HepG2 (cell line): ENCODE results near the gene ICAM3. TPM values are rescaled to one million over a fixed set of nuclear protein-coding genes. Genes with fewer than 3 reads are reported as not detected.

Experiments
- AGO1 ChIP-seq: fragments of 200-400 bp; formaldehyde crosslinking; IDR thresholded peaks from 2 replicates; pipeline ENCODE4 v1.6.1; 2017; ENCODE audit warnings: mild to moderate bottlenecking, low read depth, low read length, moderate library complexity; ENCODE audit not compliant: poor library complexity, severe bottlenecking
- CC2D1A ChIP-seq: sonication (generic); formaldehyde crosslinking; IDR thresholded peaks from 2 replicates; pipeline ENCODE4 v1.8.1; 2023; ENCODE audit warnings: mild to moderate bottlenecking, missing genetic modification reagents
- FOXC1 ChIP-seq: sonication (generic); formaldehyde crosslinking; IDR thresholded peaks from 2 replicates; pipeline ENCODE4 v1.8.0; 2022; ENCODE audit warnings: mild to moderate bottlenecking, missing genetic modification reagents, borderline replicate concordance
- GATAD2A ChIP-seq: IDR thresholded peaks from 2 replicates; pipeline ENCODE4 v1.6.1; 2016
- HNRNPUL1 ChIP-seq: fragments of 200-400 bp; formaldehyde crosslinking; IDR thresholded peaks from 2 replicates; pipeline ENCODE4 v1.6.1; 2017; ENCODE audit warnings: low read depth, mild to moderate bottlenecking, low read length, moderate library complexity
- NR2F1 ChIP-seq, 2 experiments: fragments of 450-650 bp in 1 of 2; formaldehyde crosslinking in 1 of 2; IDR thresholded peaks; 2 replicates each; pipeline versions ENCODE4 v1.5.0 to v1.6.1; 2016 to 2020; ENCODE audit warnings: mild to moderate bottlenecking in 1 of 2, missing compliant biosample characterization in 1 of 2, missing genetic modification reagents in 1 of 2, moderate library complexity in 1 of 2
- NR3C1 ChIP-seq: sonication (generic); formaldehyde crosslinking; IDR thresholded peaks from 2 replicates; pipeline ENCODE4 v1.4.0; 2020; ENCODE audit warnings: missing genetic modification reagents
- RBAK ChIP-seq: sonication (generic); formaldehyde crosslinking; IDR thresholded peaks from 2 replicates; pipeline ENCODE4 v1.5.1; 2020; ENCODE audit warnings: mild to moderate bottlenecking, missing genetic modification reagents
- SMAD3 ChIP-seq: sonication (generic); formaldehyde crosslinking; IDR thresholded peaks from 2 replicates; pipeline ENCODE4 v1.4.0; 2020; ENCODE audit warnings: missing genetic modification reagents
- SMARCE1 ChIP-seq: fragments of 450-650 bp; IDR thresholded peaks from 2 replicates; pipeline ENCODE4 v1.6.1; 2017; ENCODE audit warnings: borderline replicate concordance
- TOE1 ChIP-seq: sonication (generic); formaldehyde crosslinking; IDR thresholded peaks from 2 replicates; pipeline ENCODE4 v1.4.0; 2020; ENCODE audit warnings: mild to moderate bottlenecking, missing genetic modification reagents
- YEATS2 ChIP-seq: sonication (generic); formaldehyde crosslinking; IDR thresholded peaks from 2 replicates; pipeline ENCODE4 v1.4.0; 2020; ENCODE audit warnings: missing genetic modification reagents, borderline replicate concordance
- YEATS4 ChIP-seq: sonication (generic); formaldehyde crosslinking; IDR thresholded peaks from 2 replicates; pipeline ENCODE4 v1.4.0; 2020; ENCODE audit warnings: missing genetic modification reagents, borderline replicate concordance
- YY1 ChIP-seq: IDR thresholded peaks from 2 replicates; pipeline ENCODE4 v1.6.1; 2011; ENCODE audit warnings: low read length, low read depth, moderate library complexity, mild to moderate bottlenecking; ENCODE audit not compliant: insufficient read depth, insufficient replicate concordance
- ZNF138 ChIP-seq: sonication (generic); formaldehyde crosslinking; IDR thresholded peaks from 2 replicates; pipeline ENCODE4 v1.5.0; 2020; ENCODE audit warnings: mild to moderate bottlenecking, low read depth, missing genetic modification reagents
- ZNF343 ChIP-seq: sonication (generic); formaldehyde crosslinking; IDR thresholded peaks from 2 replicates; pipeline ENCODE4 v1.4.0; 2020; ENCODE audit warnings: mild to moderate bottlenecking, missing genetic modification reagents
- ZNF431 ChIP-seq: sonication (generic); formaldehyde crosslinking; IDR thresholded peaks from 2 replicates; pipeline ENCODE4 v1.9.0; 2022; ENCODE audit warnings: missing genetic modification reagents, low read depth, mild to moderate bottlenecking, borderline replicate concordance
- ZNF44 ChIP-seq: sonication (generic); formaldehyde crosslinking; IDR thresholded peaks from 2 replicates; pipeline ENCODE4 v1.5.1; 2020; ENCODE audit warnings: mild to moderate bottlenecking, missing genetic modification reagents
- ZNF512B ChIP-seq: sonication (generic); formaldehyde crosslinking; IDR thresholded peaks from 2 replicates; pipeline ENCODE4 v1.5.1; 2020; ENCODE audit warnings: missing genetic modification reagents, mild to moderate bottlenecking, borderline replicate concordance
- ZNF670 ChIP-seq: sonication (generic); formaldehyde crosslinking; IDR thresholded peaks from 2 replicates; pipeline ENCODE4 v1.8.0; 2022; ENCODE audit warnings: mild to moderate bottlenecking, missing genetic modification reagents, borderline replicate concordance
- polyA plus RNA-seq, 8 experiments: library from polyadenylated mRNA; depleted of rRNA in 3 of 8; stranded (reverse) in 7 of 8; unstranded in 1 of 8; fragments of >200 nt; fragmentation: Illumina TruSeq in 4 of 8; extraction: Trizol in 4 of 8; gene quantifications; 2 replicates each; pipeline versions ENCODE4 v1.2.1 to v1.2.3, GENCODE V29; 2011 to 2016; ENCODE audit warnings: low read depth in 4 of 8, missing spikeins in 1 of 8, mixed read lengths in 1 of 8; ENCODE audit not compliant: insufficient read depth in 1 of 8
- total RNA-seq, 5 experiments: library from RNA; depleted of rRNA; stranded (reverse); fragments of >200 nt; fragmentation: Illumina TruSeq; extraction: Trizol; gene quantifications; 2 replicates each; pipeline ENCODE4 v1.2.3, GENCODE V29; 2016; ENCODE audit warnings: low read depth in 1 of 5
- TF ChIP-seq, protein P1 (sequence below), 2 experiments: sonication (generic) in 1 of 2; formaldehyde crosslinking in 1 of 2; IDR thresholded peaks; 2 replicates each; pipeline versions ENCODE4 v1.6.1 to v1.9.0; 2014 to 2022; ENCODE audit warnings: antibody characterized with exemption in 1 of 2, borderline replicate concordance in 1 of 2, inconsistent platforms in 1 of 2, low read depth in 1 of 2, missing genetic modification reagents in 1 of 2

Gene ICAM3
- total and polyA plus RNA-seq, 2 of the 13 experiments (the other 11 are each of a cell fraction or from before 2014, with no cell fraction given): 14.1 to 21.0 TPM

- TF ChIP-seq SMARCE1 (no peak), ZNF138 (CRISPR knock-in tag) (0 out of 2 replicates have a peak, but pooled peaks have one; percentile 57), NR2F1 (CRISPR knock-in tag; IDR thresholded peaks at IDR 0.05) (no peak; a peak in 1 of 4 replicates), ZNF512B (CRISPR knock-in tag) (no peak), AGO1 (no peak), ZNF670 (CRISPR knock-in tag) (peak; percentile 39; the same call in 1 of the 2 replicates), YY1 (peak; percentile 14), TOE1 (CRISPR knock-in tag) (no peak), RBAK (CRISPR knock-in tag) (no peak), ZNF431 (CRISPR knock-in tag) (no peak), ZNF44 (CRISPR knock-in tag) (no peak), YEATS4 (CRISPR knock-in tag) (peak; percentile 44; the same call in 1 of the 2 replicates), FOXC1 (CRISPR knock-in tag) (peak; percentile 90), NR3C1 (CRISPR knock-in tag) (no peak), GATAD2A (CRISPR knock-in tag) (peak; percentile 24; the same call in 1 of the 2 replicates), SMAD3 (CRISPR knock-in tag) (peak; percentile 24; the same call in 1 of the 2 replicates), HNRNPUL1 (no peak), ZNF343 (CRISPR knock-in tag) (0 out of 2 replicates have a peak, but pooled peaks have one; percentile 67), CC2D1A (CRISPR knock-in tag) (no peak), YEATS2 (CRISPR knock-in tag) (no peak)
- TF ChIP-seq, protein P1, sequence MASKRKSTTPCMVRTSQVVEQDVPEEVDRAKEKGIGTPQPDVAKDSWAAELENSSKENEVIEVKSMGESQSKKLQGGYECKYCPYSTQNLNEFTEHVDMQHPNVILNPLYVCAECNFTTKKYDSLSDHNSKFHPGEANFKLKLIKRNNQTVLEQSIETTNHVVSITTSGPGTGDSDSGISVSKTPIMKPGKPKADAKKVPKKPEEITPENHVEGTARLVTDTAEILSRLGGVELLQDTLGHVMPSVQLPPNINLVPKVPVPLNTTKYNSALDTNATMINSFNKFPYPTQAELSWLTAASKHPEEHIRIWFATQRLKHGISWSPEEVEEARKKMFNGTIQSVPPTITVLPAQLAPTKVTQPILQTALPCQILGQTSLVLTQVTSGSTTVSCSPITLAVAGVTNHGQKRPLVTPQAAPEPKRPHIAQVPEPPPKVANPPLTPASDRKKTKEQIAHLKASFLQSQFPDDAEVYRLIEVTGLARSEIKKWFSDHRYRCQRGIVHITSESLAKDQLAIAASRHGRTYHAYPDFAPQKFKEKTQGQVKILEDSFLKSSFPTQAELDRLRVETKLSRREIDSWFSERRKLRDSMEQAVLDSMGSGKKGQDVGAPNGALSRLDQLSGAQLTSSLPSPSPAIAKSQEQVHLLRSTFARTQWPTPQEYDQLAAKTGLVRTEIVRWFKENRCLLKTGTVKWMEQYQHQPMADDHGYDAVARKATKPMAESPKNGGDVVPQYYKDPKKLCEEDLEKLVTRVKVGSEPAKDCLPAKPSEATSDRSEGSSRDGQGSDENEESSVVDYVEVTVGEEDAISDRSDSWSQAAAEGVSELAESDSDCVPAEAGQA (IDR thresholded peaks at IDR 0.05; ENCODE audit: low read depth): no peak
- TF ChIP-seq, protein P1 (CRISPR knock-in tag; IDR thresholded peaks at IDR 0.05; ENCODE audit: borderline replicate concordance): no peak
Measured at GRCh38 chr19:10334588-10335351, 4.7 kb downstream of the ICAM3 start (continued).
